GM10266 (cell line): ENCODE measurements around the gene IL22RA1.

Experiments
- DNase-seq: peaks from one replicate; pipeline ENCODE4 v3.0.0; 2012; ENCODE audit errors: extremely low spot score
- CTCF ChIP-seq: IDR thresholded peaks from 2 replicates; pipeline ENCODE4 v1.5.1; 2012; ENCODE audit warnings: mild to moderate bottlenecking, low read depth; ENCODE audit not compliant: control insufficient read depth, insufficient read depth; ENCODE audit errors: missing control alignments

Gene IL22RA1

GRCh38 chr1:24149866-24150233, 6.9 kb upstream of the IL22RA1 start:
- no peak for DNase-seq
- no peak for TF ChIP-seq CTCF

GRCh38 chr1:24147816-24148215, 4.9 kb upstream of the IL22RA1 start:
- TF ChIP-seq CTCF: no peak
- no peak for DNase-seq

- TF ChIP-seq CTCF: no peak
- no peak for DNase-seq
These were observed 4.3 kb upstream of the IL22RA1 start for GRCh38 chr1:24147194-24147593.

- no peak for TF ChIP-seq CTCF
- no peak for DNase-seq
These were observed 1.5 kb downstream of the IL22RA1 start for GRCh38 chr1:24141311-24141997.

GRCh38 chr1:24140741-24141181, 2.2 kb downstream of the IL22RA1 start:
- no peak for DNase-seq
- no peak for TF ChIP-seq CTCF

- DNase-seq: no peak
- TF ChIP-seq CTCF: no peak
These were observed 3.0 kb downstream of the IL22RA1 start for GRCh38 chr1:24139841-24140425.

GRCh38 chr1:24139222-24139489, 3.8 kb downstream of the IL22RA1 start:
- TF ChIP-seq CTCF: no peak
- DNase-seq: no peak
